H1 (cell line): Measurements from ENCODE around the gene DGCR8. TPM values are rescaled to one million over a fixed set of nuclear protein-coding genes. Genes with fewer than 3 reads are reported as not detected.

Source experiments
- CTCF ChIA-PET: fragments of 300-600 bp; sonication (Branson Sonifier 250); formaldehyde crosslinking; loops from one replicate; lab custom pipeline; 2021; ENCODE audit not compliant: partially characterized antibody; lab: Charles Lee
- POLR2A ChIA-PET: fragments of 300-600 bp; sonication (Branson Sonifier 250); formaldehyde crosslinking; loops from one replicate; lab custom pipeline; 2021; ENCODE audit warnings: inconsistent platforms; ENCODE audit not compliant: partially characterized antibody; lab: Charles Lee
- DNase-seq, 2 experiments: peaks; one replicate each; pipeline versions ENCODE4 v3.0.0 to v3.0.0-alpha.2; 2010 to 2022; ENCODE audit warnings: low spot score in 2 of 2, low read depth in 1 of 2, mixed read lengths in 1 of 2
- FAIRE-seq: peaks from 2 replicates; lab custom pipeline; 2011; peaks lifted over from hg19 to GRCh38; lab: Jason Lieb, UNC
- H2AFZ ChIP-seq: 2 replicates; pipeline ENCODE4 v1.8.1; 2012; ENCODE audit warnings: low read length, inconsistent platforms
- H2AK5ac ChIP-seq: 2 replicates; pipeline ENCODE4 v1.6.1; 2013; ENCODE audit warnings: low read depth, low read length
- H2BK120ac ChIP-seq: replicated peaks from 2 replicates; pipeline ENCODE3; 2013; ENCODE audit warnings: low read depth, low read length, inconsistent platforms
- H2BK12ac ChIP-seq: 2 replicates; pipeline ENCODE4 v1.6.1; 2013; ENCODE audit warnings: low read depth, low read length
- H2BK15ac ChIP-seq: 2 replicates; pipeline ENCODE4 v1.6.1; 2013; ENCODE audit warnings: low read length
- H2BK20ac ChIP-seq: 2 replicates; pipeline ENCODE4 v1.6.1; 2013; ENCODE audit warnings: low read length
- H2BK5ac ChIP-seq: 2 replicates; pipeline ENCODE4 v1.6.1; 2013; ENCODE audit warnings: low read depth, low read length
- H3K14ac ChIP-seq: 2 replicates; pipeline ENCODE4 v1.6.1; 2013; ENCODE audit warnings: inconsistent platforms; ENCODE audit not compliant: insufficient read length
- H3K18ac ChIP-seq: 2 replicates; pipeline ENCODE4 v1.6.1; 2013; ENCODE audit warnings: low read length; ENCODE audit errors: extremely low read depth
- H3K23ac ChIP-seq: 2 replicates; pipeline ENCODE4 v1.6.1; 2013; ENCODE audit warnings: inconsistent platforms; ENCODE audit not compliant: insufficient read length
- H3K23me2 ChIP-seq: 2 replicates; pipeline ENCODE4 v1.6.1; 2013; ENCODE audit warnings: low read depth, low read length
- H3K27ac ChIP-seq: 2 replicates; pipeline ENCODE4 v1.6.1; 2011; ENCODE audit warnings: low read depth, low read length, inconsistent platforms
- H3K27me3 ChIP-seq, 4 experiments: replicated peaks in 1 of 4; 1 replicate in 1 of 4; 2 replicates in 3 of 4; pipeline versions ENCODE4 v1.6.1 to v1.8.1; 2011 to 2013; ENCODE audit warnings: low read length in 3 of 4, mild to moderate bottlenecking in 3 of 4, inconsistent platforms in 2 of 4, mixed read lengths in 2 of 4, moderate library complexity in 1 of 4; ENCODE audit not compliant: control insufficient read depth in 3 of 4, insufficient read depth in 3 of 4; ENCODE audit errors: extremely low read depth in 1 of 4
- H3K36me3 ChIP-seq, 4 experiments: 2 replicates each; pipeline versions ENCODE4 v1.6.1 to v1.8.1; 2011 to 2013; ENCODE audit warnings: mild to moderate bottlenecking in 4 of 4, low read length in 3 of 4, moderate library complexity in 2 of 4, control low read depth in 1 of 4, inconsistent platforms in 1 of 4; ENCODE audit not compliant: insufficient read depth in 4 of 4, control insufficient read depth in 2 of 4
- H3K4ac ChIP-seq: replicated peaks from 2 replicates; pipeline ENCODE3; 2013; ENCODE audit warnings: low read length, low read depth, mixed read lengths, inconsistent platforms; ENCODE audit not compliant: insufficient read length
- H3K4me1 ChIP-seq, 4 experiments: replicated peaks in 1 of 4; 1 replicate in 1 of 4; 2 replicates in 3 of 4; pipeline versions ENCODE4 v1.6.1 to v1.8.1; 2011 to 2013; ENCODE audit warnings: low read length in 3 of 4, inconsistent platforms in 2 of 4, mixed read lengths in 1 of 4; ENCODE audit not compliant: insufficient read depth in 4 of 4, control insufficient read depth in 3 of 4
- H3K4me2 ChIP-seq, 2 experiments: 2 replicates each; pipeline versions ENCODE4 v1.6.1 to v1.8.1; 2011 to 2013; ENCODE audit warnings: low read depth in 2 of 2, low read length in 2 of 2, control low read depth in 1 of 2, inconsistent platforms in 1 of 2, mild to moderate bottlenecking in 1 of 2; ENCODE audit not compliant: insufficient read depth in 1 of 2
- H3K4me3 ChIP-seq, 4 experiments: fragments of 200-600, 300-600 bp in 1 of 4; sonication (generic), shearing (Covaris generic), sonication (Bioruptor Twin) in 1 of 4; 2 replicates each; pipeline versions ENCODE4 v1.5.1 to v1.8.1; 2011 to 2016; ENCODE audit warnings: low read length in 4 of 4, low read depth in 3 of 4, control low read depth in 2 of 4, inconsistent platforms in 2 of 4, mild to moderate bottlenecking in 2 of 4, mixed read lengths in 1 of 4, moderate library complexity in 1 of 4; ENCODE audit not compliant: insufficient read depth in 2 of 4; ENCODE audit errors: extremely low read depth in 1 of 4
- H3K56ac ChIP-seq: replicated peaks from 2 replicates; pipeline ENCODE3; 2013; ENCODE audit warnings: low read depth, mild to moderate bottlenecking, mixed read lengths, low read length, inconsistent platforms; ENCODE audit not compliant: insufficient read length
- H3K79me1 ChIP-seq: 2 replicates; pipeline ENCODE4 v1.6.1; 2013; ENCODE audit warnings: low read depth, low read length, control low read depth
- H3K79me2 ChIP-seq, 2 experiments: 2 replicates each; pipeline versions ENCODE4 v1.6.1 to v1.8.1; 2012 to 2013; ENCODE audit warnings: low read length in 2 of 2, mild to moderate bottlenecking in 2 of 2, inconsistent platforms in 1 of 2; ENCODE audit not compliant: insufficient read depth in 2 of 2, control insufficient read depth in 1 of 2
- H3K9ac ChIP-seq, 4 experiments: replicated peaks in 1 of 4; 1 replicate in 1 of 4; 2 replicates in 3 of 4; pipeline versions ENCODE4 v1.6.1 to v1.8.1; 2011 to 2013; ENCODE audit warnings: low read depth in 3 of 4, low read length in 3 of 4, control low read depth in 2 of 4, mild to moderate bottlenecking in 2 of 4, moderate library complexity in 2 of 4, inconsistent platforms in 1 of 4; ENCODE audit errors: extremely low read depth in 1 of 4
- H3K9me3 ChIP-seq, 2 experiments: 2 replicates each; pipeline versions ENCODE4 v1.6.1 to v1.8.1; 2012 to 2013; ENCODE audit warnings: mild to moderate bottlenecking in 2 of 2, moderate library complexity in 2 of 2, control low read depth in 1 of 2, inconsistent platforms in 1 of 2, low read depth in 1 of 2, low read length in 1 of 2, mixed read lengths in 1 of 2; ENCODE audit not compliant: insufficient read depth in 2 of 2
- H4K20me1 ChIP-seq, 2 experiments: replicated peaks in 1 of 2; 2 replicates each; pipeline versions ENCODE3 to v1.8.1; 2011 to 2013; ENCODE audit warnings: inconsistent platforms in 2 of 2, low read length in 2 of 2, mild to moderate bottlenecking in 1 of 2; ENCODE audit not compliant: insufficient read depth in 2 of 2, control insufficient read depth in 1 of 2
- H4K5ac ChIP-seq: 2 replicates; pipeline ENCODE4 v1.6.1; 2013; ENCODE audit warnings: low read length, low read depth, mixed read lengths, inconsistent platforms; ENCODE audit not compliant: insufficient read length
- H4K8ac ChIP-seq: 2 replicates; pipeline ENCODE4 v1.8.0; 2013; ENCODE audit warnings: mild to moderate bottlenecking, moderate library complexity, low read length, inconsistent platforms; ENCODE audit not compliant: insufficient read depth; ENCODE audit errors: extremely low read depth
- H4K91ac ChIP-seq: replicated peaks from 2 replicates; pipeline ENCODE3; 2013; ENCODE audit warnings: low read length, mixed read lengths, inconsistent platforms; ENCODE audit not compliant: insufficient read length
- ATF2 ChIP-seq: IDR thresholded peaks from 2 replicates; pipeline ENCODE4 v1.6.1; 2012; ENCODE audit warnings: low read length, inconsistent platforms
- BRCA1 ChIP-seq: IDR thresholded peaks from 2 replicates; pipeline ENCODE4 v1.6.1; 2012; ENCODE audit warnings: low read depth, low read length, improper control_type of control experiment
- KDM4A ChIP-seq: IDR thresholded peaks from one replicate; pipeline ENCODE4 v1.7.1; 2012; ENCODE audit warnings: low read depth, mild to moderate bottlenecking, moderate library complexity, low read length, inconsistent platforms; ENCODE audit not compliant: severe bottlenecking
- NRF1 ChIP-seq: IDR thresholded peaks from 2 replicates; pipeline ENCODE4 v1.6.1; 2011; ENCODE audit warnings: mild to moderate bottlenecking, low read depth, low read length, improper control_type of control experiment
- TAF7 ChIP-seq: optimal IDR thresholded peaks from 2 replicates; pipeline ENCODE3; 2011; ENCODE audit warnings: low read depth, mild to moderate bottlenecking, inconsistent platforms, low read length, moderate library complexity, borderline replicate concordance
- TCF12 ChIP-seq: IDR thresholded peaks from 2 replicates; pipeline ENCODE4 v1.6.1; 2011; ENCODE audit warnings: low read depth, mild to moderate bottlenecking, low read length
- TEAD4 ChIP-seq: IDR thresholded peaks from 2 replicates; pipeline ENCODE4 v1.6.1; 2012; ENCODE audit warnings: low read depth, low read length, inconsistent platforms, mixed read lengths
- WGBS, 2 experiments: shearing (Covaris generic) in 1 of 2; methylation state at CpG; one replicate each; pipeline versions ENCODE4 v1.1.6 to v1.1.7; 2013 to 2015; ENCODE audit warnings: low lambda C conversion rate in 2 of 2, mixed read lengths in 2 of 2, inconsistent platforms in 1 of 2, low coverage in 1 of 2, missing lambda C conversion rate in 1 of 2; ENCODE audit not compliant: insufficient replicate concordance in 2 of 2, insufficient coverage in 1 of 2, insufficient read length in 1 of 2; ENCODE audit errors: extremely low coverage in 1 of 2, missing lambda C conversion rate in 1 of 2; 5-methylcytosine and 5-hydroxymethylcytosine counted together
- polyA plus RNA-seq, 7 experiments: library from polyadenylated mRNA; depleted of rRNA in 3 of 7; stranded (reverse) in 5 of 7; unstranded in 2 of 7; fragments of >200 nt in 5 of 7; fragments of 200-250 nt in 2 of 7; gene quantifications; 1 replicate in 5 of 7; 2 replicates in 1 of 7; 4 replicates in 1 of 7; pipeline versions ENCODE4 v1.2.1 to v1.2.3, GENCODE V29; 2011 to 2013; ENCODE audit warnings: missing spikeins in 2 of 7, mixed read lengths in 2 of 7
- total RNA-seq: library from RNA; stranded (reverse); fragmentation: NEBNext Ultra II Directional; extraction: Animal tissue kit (Norgen Biotek cat#: 25700); gene quantifications from 2 replicates; pipeline ENCODE4 v1.2.1, GENCODE V29; 2021

Gene DGCR8
- total and polyA plus RNA-seq, 2 of the 8 experiments (the other 6 are each of a cell fraction or from before 2014, with no cell fraction given): 23.7 to 43.7 TPM

- no peak overlapping the region for H3K9ac ChIP-seq
- H3K23me2 ChIP-seq: no peaks in the 10 kb centered on the region
- H3K9me3 ChIP-seq: no peaks in the 10 kb centered on the region; a peak in 1 of 4 replicates
- H3K4ac ChIP-seq: no peak overlapping the region
- POLR2A ChIA-PET: interaction anchor here (1.1 to 29.4 kb wide), 7 partner anchors 8 to 32 kb away, joined by 3 to 598 read pairs (median 5); partner anchors contain the start of genes RANBP1 and TRMT2A
- H3K27me3 ChIP-seq: no peaks in the 10 kb centered on the region
- H3K4me1 ChIP-seq: peaks cover 0 to 3% (median 0%) of the 10 kb centered on the region in 4 experiments; a peak in 3 of 7 replicates
- WGBS, 2 experiments: 92% methylated on average over 4 of the region's 4 CpGs; no CpG with 5 or more reads in 1 of the 2 experiments
- no peak overlapping the region for H3K56ac ChIP-seq
- H4K91ac ChIP-seq: no peak overlapping the region
- H4K8ac ChIP-seq: no peak overlapping the region
- no peak overlapping the region for H2BK12ac ChIP-seq
- no peak overlapping the region for H2BK15ac ChIP-seq
- H4K20me1 ChIP-seq: peaks cover 15 to 26% of the 10 kb centered on the region in 2 experiments
- CTCF ChIA-PET: interaction anchor here (0.8 to 1.8 kb wide), 7 partner anchors 10 to 124 kb away, joined by 4 to 7 read pairs (median 4); no protein-coding TSS in a partner anchor
- peaks cover 9% of the 10 kb centered on the region for H3K79me1 ChIP-seq
- no peak overlapping the region for H3K14ac ChIP-seq
- H2AFZ ChIP-seq: no peak overlapping the region
- H3K4me3 ChIP-seq: no peak overlapping the region
- DNase-seq (no peak), FAIRE-seq (no peak)
- H2BK20ac ChIP-seq: no peak overlapping the region
- H3K18ac ChIP-seq: no peak overlapping the region
- no peak overlapping the region for H3K4me2 ChIP-seq
- no peak overlapping the region for H4K5ac ChIP-seq
- H3K27ac ChIP-seq: no peak overlapping the region
- no peak overlapping the region for H2BK5ac ChIP-seq
- H3K23ac ChIP-seq: no peak overlapping the region
- peaks cover 0 to 29% of the 10 kb centered on the region in 2 experiments; a peak in 2 of 4 replicates for H3K79me2 ChIP-seq
- peaks cover 36 to 98% (median 74%) of the 10 kb centered on the region in 4 experiments for H3K36me3 ChIP-seq
- no peak overlapping the region for H2BK120ac ChIP-seq
- H2AK5ac ChIP-seq: no peak overlapping the region
- no peak for TF ChIP-seq ATF2
- no peak for TF ChIP-seq TEAD4
- TF ChIP-seq TCF12: no peak
- no peak for TF ChIP-seq BRCA1
- no peak for TF ChIP-seq NRF1
- no peak for TF ChIP-seq KDM4A
- no peak for TF ChIP-seq TAF7
These were observed 15.5 kb downstream of the DGCR8 start for GRCh38 chr22:20095521-20095920.
